COR-L47 (cell line): Measurements from ENCODE around the gene NARF.
"Not testable (repeated sequence)": the region's sequence is repeated elsewhere in the genome, so short reads cannot be mapped to it uniquely, and the experiment has no call there.

ENCODE experiments used
- DNase-seq: peaks from one replicate; lab custom pipeline; 2025; lab: John Stamatoyannopoulos, UW

NARF gene

DNA sequence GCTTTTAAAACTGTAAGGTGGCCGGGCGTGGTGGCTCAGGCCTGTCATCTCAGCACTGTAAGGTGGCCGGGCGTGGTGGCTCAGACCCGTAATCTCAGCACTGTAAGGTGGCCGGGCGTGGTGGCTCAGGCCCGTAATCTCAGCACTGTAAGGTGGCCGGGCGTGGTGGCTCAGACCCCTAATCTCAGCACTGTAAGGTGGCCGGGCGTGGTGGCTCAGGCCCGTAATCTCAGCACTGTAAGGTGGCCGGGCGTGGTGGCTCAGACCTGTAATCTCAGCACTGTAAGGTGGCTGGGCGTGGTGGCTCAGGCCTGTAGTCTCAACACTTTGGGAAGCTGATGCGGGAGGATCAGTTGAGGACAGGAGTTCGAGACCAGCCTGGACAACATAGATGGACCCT is 80.5 kb downstream of the NARF start:
- not testable (repeated sequence) for DNase-seq
